Smooth muscle cell (in vitro differentiated cells): ENCODE results near the gene PDE6G. TPM values are rescaled to one million over a fixed set of nuclear protein-coding genes. Genes with fewer than 3 reads are reported as not detected.
A peak's percentile ranks its signal among the peaks of the same experiment; 100 is the strongest.

Experiments
- DNase-seq: peaks from one replicate; lab custom pipeline; 2025; ENCODE audit not compliant: unreplicated experiment; lab: John Stamatoyannopoulos, UW
- H2AFZ ChIP-seq: fragments of 200-600 bp; sonication (generic); 2 replicates; pipeline ENCODE4 v1.6.0; 2016; ENCODE audit warnings: antibody characterized with exemption, low read depth, mild to moderate bottlenecking
- H3F3A ChIP-seq: fragments of 200-600 bp; sonication (generic); 2 replicates; pipeline ENCODE4 v1.6.0; 2017; ENCODE audit warnings: antibody characterized with exemption, low read depth
- H3K27ac ChIP-seq: fragments of 200-600 bp; sonication (generic); 2 replicates; pipeline ENCODE4 v1.5.1; 2016; ENCODE audit warnings: low read depth, mild to moderate bottlenecking
- H3K27me3 ChIP-seq: fragments of 200-600 bp; sonication (generic); 2 replicates; pipeline ENCODE4 v1.6.1; 2016; ENCODE audit warnings: low read depth, mild to moderate bottlenecking
- H3K36me3 ChIP-seq: fragments of 200-600 bp; sonication (generic); 2 replicates; pipeline ENCODE4 v1.5.1; 2016; ENCODE audit warnings: low read depth
- H3K4me1 ChIP-seq: fragments of 200-600 bp; sonication (generic); 2 replicates; pipeline ENCODE4 v1.5.1; 2016; ENCODE audit warnings: low read depth
- H3K4me2 ChIP-seq: fragments of 200-600 bp; sonication (generic); 2 replicates; pipeline ENCODE4 v1.6.0; 2016; ENCODE audit warnings: mild to moderate bottlenecking
- H3K4me3 ChIP-seq: fragments of 200-600 bp; sonication (generic); 2 replicates; pipeline ENCODE4 v1.5.1; 2016; ENCODE audit warnings: mild to moderate bottlenecking
- H3K79me2 ChIP-seq: fragments of 200-600 bp; sonication (generic); 2 replicates; pipeline ENCODE4 v1.6.0; 2016; ENCODE audit warnings: low read depth, mild to moderate bottlenecking
- H3K9ac ChIP-seq: fragments of 200-600 bp; sonication (generic); 2 replicates; pipeline ENCODE4 v1.6.0; 2016; ENCODE audit warnings: low read depth
- H3K9me3 ChIP-seq: fragments of 200-600 bp; sonication (generic); replicated peaks from 2 replicates; pipeline ENCODE4 v1.5.1; 2016; ENCODE audit warnings: low read depth
- H4K20me1 ChIP-seq: fragments of 200-600 bp; sonication (generic); 2 replicates; pipeline ENCODE4 v1.6.0; 2016; ENCODE audit warnings: low read depth
- CTCF ChIP-seq: fragments of 200-600 bp; sonication (generic); IDR thresholded peaks from 2 replicates; pipeline ENCODE4 v1.5.1; 2017; ENCODE audit warnings: borderline replicate concordance, mild to moderate bottlenecking, antibody characterized with exemption; ENCODE audit not compliant: insufficient read depth, poor library complexity, severe bottlenecking
- WGBS: methylation state at CpG from one replicate; pipeline ENCODE4 v1.1.7; 2016; ENCODE audit warnings: low lambda C conversion rate; 5-methylcytosine and 5-hydroxymethylcytosine counted together
- polyA plus RNA-seq: library from polyadenylated mRNA; unstranded; fragments of >200 nt; fragmentation: Nextera tagmentation; extraction: Ambion mirVana; gene quantifications from 2 replicates; pipeline ENCODE4 v1.2.1, GENCODE V29; 2016
- total RNA-seq: library from RNA; depleted of rRNA; stranded (reverse); fragments of >200 nt; gene quantifications from 2 replicates; pipeline ENCODE4 v1.2.3, GENCODE V29; 2014

Gene PDE6G
- total and polyA plus RNA-seq, 2 experiments from 2014 or later = 3.2 to 14.5 TPM

- Histone ChIP-seq H3K4me2 (peak overlapping the region; percentile 99), H3K36me3 (no peaks in the 10 kb centered on the region), H4K20me1 (no peaks in the 10 kb centered on the region), H3K9me3 (no peaks in the 10 kb centered on the region), H3K27ac (peak overlapping the region; percentile 69), H3K9ac (peak overlapping the region; percentile 82), H3K79me2 (peaks cover 27% of the 10 kb centered on the region), H3K4me1 (peaks cover 8% of the 10 kb centered on the region), H3K4me3 (peak overlapping the region; percentile 83), H3K27me3 (no peaks in the 10 kb centered on the region), H3F3A (no peaks in the 10 kb centered on the region), H2AFZ (peak overlapping the region; percentile 53)
- no peak for TF ChIP-seq CTCF
- WGBS = 83% methylated on average over 30 of the region's 30 CpGs
- DNase-seq = no peak
Measured at GRCh38 chr17:81665205-81666091, 9.1 kb upstream of the PDE6G start.

GRCh38 chr17:81664051-81664470, 7.7 kb upstream of the PDE6G start:
- no peak overlapping the region for H3K27ac ChIP-seq

GRCh38 chr17:81662002-81662401, 5.7 kb upstream of the PDE6G start:
- no peak for TF ChIP-seq CTCF
- Histone ChIP-seq H3K4me3 (no peak overlapping the region), H3K4me2 (no peak overlapping the region), H4K20me1 (no peaks in the 10 kb centered on the region), H2AFZ (no peak overlapping the region), H3K27me3 (no peaks in the 10 kb centered on the region), H3K79me2 (peaks cover 13% of the 10 kb centered on the region), H3K4me1 (peaks cover under 1% of the 10 kb centered on the region), H3K36me3 (no peaks in the 10 kb centered on the region), H3K9me3 (no peaks in the 10 kb centered on the region), H3K9ac (no peak overlapping the region), H3F3A (no peaks in the 10 kb centered on the region), H3K27ac (no peak overlapping the region)
- no peak for DNase-seq
- 96% methylated on average over 4 of the region's 4 CpGs for WGBS

More at GRCh38 chr17:81664051-81664470, 7.7 kb upstream of the PDE6G start:
- H3K36me3 ChIP-seq = no peaks in the 10 kb centered on the region
- TF ChIP-seq CTCF = no peak
- no peaks in the 10 kb centered on the region for H3K9me3 ChIP-seq
- no peaks in the 10 kb centered on the region for H3K27me3 ChIP-seq
- no peak for DNase-seq
- H3K4me3 ChIP-seq = no peak overlapping the region
- peaks cover 26% of the 10 kb centered on the region for H3K79me2 ChIP-seq
- no peaks in the 10 kb centered on the region for H3F3A ChIP-seq
- no peak overlapping the region for H3K9ac ChIP-seq
- WGBS = 81% methylated on average over 7 of the region's 7 CpGs
- no peak overlapping the region for H2AFZ ChIP-seq
- no peak overlapping the region for H3K4me2 ChIP-seq
- H3K4me1 ChIP-seq = peaks cover 8% of the 10 kb centered on the region
- no peaks in the 10 kb centered on the region for H4K20me1 ChIP-seq
